Glutamatergic neuron (in vitro differentiated cells): ENCODE data around the gene TLR9. TPM values are rescaled to one million over a fixed set of nuclear protein-coding genes. Genes with fewer than 3 reads are reported as not detected.

ENCODE experiments used
- DNase-seq: peaks from one replicate; pipeline ENCODE4 v3.0.0; 2022
- H3K27ac Mint-ChIP-seq: one replicate; pipeline ENCODE4 v1.8.0; 2020; ENCODE audit warnings: mild to moderate bottlenecking, mixed read lengths, inconsistent platforms; ENCODE audit not compliant: unreplicated experiment
- H3K27me3 Mint-ChIP-seq: one replicate; pipeline ENCODE4 v1.8.0; 2020; ENCODE audit warnings: mild to moderate bottlenecking, moderate library complexity, mixed read lengths, inconsistent platforms; ENCODE audit not compliant: unreplicated experiment
- H3K36me3 Mint-ChIP-seq: one replicate; pipeline ENCODE4 v1.8.0; 2020; ENCODE audit warnings: mild to moderate bottlenecking, mixed read lengths, inconsistent platforms; ENCODE audit not compliant: unreplicated experiment
- H3K4me1 Mint-ChIP-seq: one replicate; pipeline ENCODE4 v1.8.0; 2020; ENCODE audit warnings: mild to moderate bottlenecking, low read depth, mixed read lengths, inconsistent platforms; ENCODE audit not compliant: unreplicated experiment
- H3K4me3 Mint-ChIP-seq: one replicate; pipeline ENCODE4 v1.8.0; 2020; ENCODE audit warnings: mild to moderate bottlenecking, mixed read lengths, inconsistent platforms; ENCODE audit not compliant: unreplicated experiment
- H3K9me3 Mint-ChIP-seq: one replicate; pipeline ENCODE4 v1.8.0; 2020; ENCODE audit warnings: mild to moderate bottlenecking, moderate library complexity, mixed read lengths, inconsistent platforms; ENCODE audit not compliant: unreplicated experiment
- CTCF ChIP-seq: fragments of 200-600 bp; sonication (generic); IDR thresholded peaks from one replicate; pipeline ENCODE4 v1.5.0; 2021; ENCODE audit not compliant: partially characterized antibody, unreplicated experiment
- total RNA-seq: library from RNA; stranded (reverse); fragmentation: NEBNext Ultra II Directional; extraction: Animal tissue kit (Norgen Biotek cat#: 25700); gene quantifications from one replicate; pipeline ENCODE4 v1.2.1, GENCODE V29; 2021; ENCODE audit not compliant: unreplicated experiment

Gene TLR9
- total RNA-seq, 1 donor from 2014 or later: 0.37 TPM

DNA sequence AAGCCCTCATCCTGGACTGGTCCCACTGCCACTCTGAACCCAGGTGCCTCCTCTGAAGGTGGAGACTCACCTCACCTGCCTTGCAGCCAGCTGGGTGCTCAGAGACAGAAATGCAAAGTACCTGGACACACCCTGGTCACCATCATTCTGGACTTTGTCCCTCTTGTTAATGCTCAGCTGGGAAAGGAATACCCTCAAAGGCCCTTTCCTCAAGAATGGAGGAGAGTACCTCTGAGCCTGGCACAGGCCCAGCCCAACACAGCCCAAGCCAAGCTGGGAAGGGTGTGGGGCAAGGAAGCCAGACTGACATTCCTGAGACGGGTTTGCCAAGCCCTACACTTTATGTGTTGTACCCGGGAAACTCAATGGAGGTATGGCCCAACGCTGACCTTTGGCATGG is 28.5 kb downstream of the TLR9 start:
- H3K4me3 Mint-ChIP-seq: no peak overlapping the region
- no peak for DNase-seq
- H3K27me3 Mint-ChIP-seq: peaks cover 7% of the 10 kb centered on the region
- H3K36me3 Mint-ChIP-seq: no peaks in the 10 kb centered on the region
- no peak overlapping the region for H3K27ac Mint-ChIP-seq
- peaks cover 6% of the 10 kb centered on the region for H3K9me3 Mint-ChIP-seq
- no peak for TF ChIP-seq CTCF
- H3K4me1 Mint-ChIP-seq: peaks cover 13% of the 10 kb centered on the region

DNA sequence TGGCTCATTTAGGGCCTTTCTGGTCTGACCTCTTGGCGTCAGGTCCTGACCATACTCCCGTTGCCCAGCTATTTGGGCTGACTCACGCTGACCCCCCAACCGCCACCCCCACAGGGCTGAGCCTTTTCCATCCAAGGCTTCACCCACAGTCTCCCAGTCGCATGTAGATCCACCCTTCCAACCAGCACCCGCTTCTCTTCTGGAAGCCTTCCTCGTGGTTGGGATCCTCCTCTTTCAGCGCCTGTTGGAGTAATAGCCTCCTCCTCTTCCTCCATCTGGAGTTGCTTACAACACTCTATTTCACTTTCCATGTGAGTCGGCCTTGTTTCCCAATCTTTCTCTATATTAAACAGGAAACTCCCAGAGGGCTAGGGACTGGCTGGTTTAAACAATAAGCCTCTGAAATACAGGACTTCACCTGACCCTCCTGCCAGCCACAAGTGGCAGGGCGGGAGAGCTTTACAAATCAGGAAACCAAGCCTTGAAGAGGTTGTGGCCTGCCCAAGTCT is 29.6 kb downstream of the TLR9 start:
- Mint-ChIP-seq H3K27me3 (peaks cover 5% of the 10 kb centered on the region), H3K36me3 (no peaks in the 10 kb centered on the region), H3K9me3 (peaks cover 7% of the 10 kb centered on the region), H3K27ac (no peak overlapping the region), H3K4me3 (no peak overlapping the region), H3K4me1 (peaks cover 13% of the 10 kb centered on the region)
- no peak for DNase-seq
- TF ChIP-seq CTCF: no peak

DNA sequence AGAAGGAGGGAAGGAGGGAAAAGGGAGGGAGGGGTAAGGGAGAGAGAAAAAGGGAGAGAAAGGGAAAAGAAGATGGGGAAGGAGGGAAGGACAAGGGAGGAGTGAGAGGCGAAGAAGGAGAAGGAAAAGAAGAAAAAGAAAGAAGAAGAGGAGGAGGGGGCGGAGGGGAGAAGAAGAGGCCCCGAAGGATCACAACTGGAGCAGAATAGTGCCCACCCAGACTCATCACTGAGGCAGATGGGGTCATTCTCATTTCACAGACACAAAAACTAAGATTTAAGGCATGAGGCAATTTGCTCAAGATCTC is 30.2 kb downstream of the TLR9 start:
- Mint-ChIP-seq H3K9me3 (peaks cover 7% of the 10 kb centered on the region), H3K4me3 (no peak overlapping the region), H3K4me1 (peaks cover 13% of the 10 kb centered on the region), H3K27me3 (peaks cover 5% of the 10 kb centered on the region), H3K36me3 (no peaks in the 10 kb centered on the region), H3K27ac (no peak overlapping the region)
- no peak for DNase-seq
- TF ChIP-seq CTCF: no peak

- Mint-ChIP-seq H3K36me3 (no peaks in the 10 kb centered on the region), H3K9me3 (peaks cover 7% of the 10 kb centered on the region), H3K27me3 (peaks cover 5% of the 10 kb centered on the region), H3K4me1 (peaks cover 13% of the 10 kb centered on the region), H3K4me3 (no peak overlapping the region), H3K27ac (no peak overlapping the region)
- DNase-seq: no peak
- no peak for TF ChIP-seq CTCF
These were observed 30.8 kb downstream of the TLR9 start for GRCh38 chr3:52194485-52195290.

DNA sequence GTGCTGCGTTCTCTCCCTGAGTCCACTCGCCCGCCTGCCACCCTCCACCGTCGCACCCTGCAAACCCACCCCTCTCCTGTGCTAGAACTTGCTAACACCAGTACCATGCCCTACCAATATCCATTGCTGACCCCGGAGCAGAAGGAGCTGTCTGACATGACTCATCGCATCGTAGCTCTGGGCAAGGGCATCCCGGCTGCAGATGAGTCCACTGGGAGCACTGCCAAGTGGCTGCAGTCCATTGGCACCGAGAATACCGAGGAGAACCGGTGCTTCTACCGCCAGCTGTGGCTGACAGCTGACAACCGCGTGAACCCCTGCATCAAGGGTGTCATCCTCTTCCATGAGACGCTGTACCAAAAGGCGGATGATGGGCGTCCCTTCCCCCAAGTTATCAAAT is 32.4 kb downstream of the TLR9 start:
- H3K27me3 Mint-ChIP-seq: peaks cover 2% of the 10 kb centered on the region
- H3K9me3 Mint-ChIP-seq: peaks cover 9% of the 10 kb centered on the region
- H3K4me1 Mint-ChIP-seq: peaks cover 5% of the 10 kb centered on the region
- no peak for DNase-seq
- no peak for TF ChIP-seq CTCF
- H3K4me3 Mint-ChIP-seq: no peak overlapping the region
- no peak overlapping the region for H3K27ac Mint-ChIP-seq
- no peaks in the 10 kb centered on the region for H3K36me3 Mint-ChIP-seq
